HCT116 (cell line): ENCODE data around the gene SNX1. TPM values are rescaled to one million over a fixed set of nuclear protein-coding genes. Genes with fewer than 3 reads are reported as not detected.

Experiments
- ATAC-seq: fragments of 200-7000 bp; cut with Tn5 transposase; 2 replicates; pipeline ENCODE4 v1.9.1; 2020; ENCODE audit warnings: mild to moderate bottlenecking, moderate library complexity
- BruUV-seq: library from RNA; stranded (reverse); fragments of 400-500 nt; replicated peaks from 2 replicates; lab custom pipeline; 2021; lab: Mats Ljungman, UMichigan
- CTCF ChIA-PET: fragments of 300-600 bp; sonication (Branson Sonifier 250); formaldehyde crosslinking; loops from one replicate; lab custom pipeline; 2021; ENCODE audit warnings: antibody characterized with exemption; lab: Charles Lee
- POLR2A ChIA-PET: fragments of 300-600, 350-600 bp; sonication (Branson Sonifier 250); formaldehyde crosslinking; loops from one replicate; lab custom pipeline; 2021; ENCODE audit warnings: antibody characterized with exemption; lab: Charles Lee
- RAD21 ChIA-PET, 2 experiments: fragments of 300-600 bp; sonication (Branson Sonifier 250); formaldehyde crosslinking; loops; one replicate each; lab custom pipeline; 2023; ENCODE audit warnings: low total read pairs in 2 of 2; ENCODE audit not compliant: uncharacterized antibody in 2 of 2, unreplicated experiment in 2 of 2, low non-redundant PET in 1 of 2; lab: Charles Lee
- DNase-seq: peaks from one replicate; pipeline ENCODE4 v3.0.0-alpha.2; 2010; ENCODE audit warnings: low read depth, low spot score
- H2AFZ ChIP-seq: fragments of 200-600 bp; shearing (Covaris generic), sonication (generic); 2 replicates; pipeline ENCODE4 v1.6.1; 2017; ENCODE audit warnings: low read depth, mixed run types, mixed read lengths, antibody characterized with exemption, low read length; ENCODE audit not compliant: poor library complexity, severe bottlenecking
- H3K27ac ChIP-seq: 2 replicates; pipeline ENCODE4 v1.5.1; 2012; ENCODE audit warnings: low read depth, low read length
- H3K27me3 ChIP-seq: fragments of 200-600 bp; sonication (generic); 2 replicates; pipeline ENCODE4 v1.6.1; 2016; ENCODE audit warnings: mixed run types, low read length, mixed read lengths; ENCODE audit not compliant: insufficient read depth
- H3K36me3 ChIP-seq, 2 experiments: fragments of 200-500 bp in 1 of 2; fragments of 200-600 bp in 1 of 2; sonication (Bioruptor generic) in 1 of 2; sonication (generic) in 1 of 2; 2 replicates each; pipeline versions ENCODE4 v1.5.1 to v1.6.1; 2014 to 2016; ENCODE audit warnings: low read length in 2 of 2, inconsistent platforms in 1 of 2, mixed read lengths in 1 of 2, mixed run types in 1 of 2; ENCODE audit not compliant: insufficient read depth in 2 of 2, control insufficient read depth in 1 of 2
- H3K4me1 ChIP-seq, 2 experiments: fragments of 200-600 bp in 1 of 2; sonication (generic) in 1 of 2; 2 replicates each; pipeline versions ENCODE4 v1.5.1 to v1.6.1; 2012 to 2017; ENCODE audit warnings: low read length in 2 of 2, inconsistent platforms in 1 of 2, mild to moderate bottlenecking in 1 of 2, mixed read lengths in 1 of 2, mixed run types in 1 of 2, moderate library complexity in 1 of 2; ENCODE audit not compliant: insufficient read depth in 2 of 2, control insufficient read depth in 1 of 2
- H3K4me2 ChIP-seq: fragments of 200-600 bp; sonication (generic); 2 replicates; pipeline ENCODE4 v1.6.1; 2017; ENCODE audit warnings: mixed run types, low read length, mixed read lengths
- H3K4me3 ChIP-seq, 2 experiments: fragments of 200-600 bp in 1 of 2; sonication (generic) in 1 of 2; replicated peaks in 1 of 2; 2 replicates each; pipeline ENCODE4 v1.5.1; 2011 to 2016; ENCODE audit warnings: low read length in 2 of 2, control low read depth in 1 of 2, low read depth in 1 of 2, mild to moderate bottlenecking in 1 of 2, mixed read lengths in 1 of 2, mixed run types in 1 of 2
- H3K79me2 ChIP-seq: fragments of 200-600 bp; sonication (generic); 2 replicates; pipeline ENCODE4 v1.6.1; 2017; ENCODE audit warnings: mild to moderate bottlenecking, mixed run types, low read length, moderate library complexity, mixed read lengths; ENCODE audit not compliant: insufficient read depth
- H3K9ac ChIP-seq: fragments of 200-600 bp; sonication (generic); 2 replicates; pipeline ENCODE4 v1.6.1; 2016; ENCODE audit warnings: low read length, mixed read lengths
- H3K9me2 ChIP-seq: fragments of 200-600 bp; sonication (generic), shearing (Covaris generic); 2 replicates; pipeline ENCODE4 v1.6.1; 2017; ENCODE audit warnings: mixed run types, mild to moderate bottlenecking, moderate library complexity; ENCODE audit not compliant: insufficient read depth
- H3K9me3 ChIP-seq, 2 experiments: fragments of 200-500 bp in 1 of 2; fragments of 200-600 bp in 1 of 2; sonication (Bioruptor generic) in 1 of 2; sonication (generic) in 1 of 2; 2 replicates each; pipeline ENCODE4 v1.6.1; 2014 to 2017; ENCODE audit warnings: low read length in 2 of 2, mixed read lengths in 2 of 2, inconsistent platforms in 1 of 2, low read depth in 1 of 2, mild to moderate bottlenecking in 1 of 2, mixed run types in 1 of 2, moderate library complexity in 1 of 2; ENCODE audit not compliant: control insufficient read depth in 1 of 2, insufficient read depth in 1 of 2
- H4K20me1 ChIP-seq: fragments of 200-600 bp; sonication (generic), shearing (Covaris generic); 2 replicates; pipeline ENCODE4 v1.6.1; 2017; ENCODE audit warnings: mixed run types, mild to moderate bottlenecking, moderate library complexity; ENCODE audit not compliant: insufficient read depth
- CBX3 ChIP-seq: IDR thresholded peaks from 2 replicates; pipeline ENCODE4 v1.6.1; 2012; ENCODE audit warnings: low read depth
- CEBPB ChIP-seq: IDR thresholded peaks from 2 replicates; pipeline ENCODE4 v1.6.1; 2012; ENCODE audit warnings: low read depth
- EGR1 ChIP-seq: IDR thresholded peaks from 2 replicates; pipeline ENCODE4 v1.6.1; 2012; ENCODE audit warnings: low read depth
- ELF1 ChIP-seq: IDR thresholded peaks from 2 replicates; pipeline ENCODE4 v1.6.1; 2012; ENCODE audit warnings: low read depth, borderline replicate concordance
- EZH2 ChIP-seq: fragments of 200-600 bp; sonication (generic); IDR thresholded peaks from 2 replicates; pipeline ENCODE4 v1.6.1; 2017; ENCODE audit warnings: antibody characterized with exemption, mixed run types
- FOSL1 ChIP-seq: IDR thresholded peaks from 2 replicates; pipeline ENCODE4 v1.6.1; 2012; ENCODE audit warnings: low read depth
- JUND ChIP-seq: IDR thresholded peaks from 2 replicates; pipeline ENCODE4 v1.6.1; 2012
- MAX ChIP-seq: IDR thresholded peaks from 2 replicates; pipeline ENCODE4 v1.6.1; 2012
- POLR2AphosphoS5 ChIP-seq: IDR thresholded peaks from 2 replicates; pipeline ENCODE4 v1.6.1; 2011; ENCODE audit warnings: mild to moderate bottlenecking, low read depth, low read length, moderate library complexity
- RAD21 ChIP-seq: IDR thresholded peaks from 2 replicates; pipeline ENCODE4 v1.6.1; 2012; ENCODE audit warnings: low read depth, mild to moderate bottlenecking
- SIN3A ChIP-seq: IDR thresholded peaks from 2 replicates; pipeline ENCODE4 v1.6.1; 2012; ENCODE audit warnings: low read depth
- SRF ChIP-seq: IDR thresholded peaks from 2 replicates; pipeline ENCODE4 v1.6.1; 2012; ENCODE audit warnings: low read depth
- TCF7L2 ChIP-seq: IDR thresholded peaks from 2 replicates; pipeline ENCODE4 v1.7.0; 2011; ENCODE audit warnings: borderline replicate concordance, inconsistent platforms; ENCODE audit not compliant: insufficient read depth, insufficient read length; ENCODE audit errors: extremely low read depth
- YY1 ChIP-seq: IDR thresholded peaks from 2 replicates; pipeline ENCODE4 v1.6.1; 2011; ENCODE audit warnings: low read length, low read depth, moderate library complexity, mild to moderate bottlenecking; ENCODE audit not compliant: insufficient replicate concordance; ENCODE audit errors: extremely low read depth
- ZFX ChIP-seq: fragments of 450-650 bp; IDR thresholded peaks from 2 replicates; pipeline ENCODE4 v1.6.1; 2017
- intact Hi-C: fragments of 100-400 bp; cut with micrococcal nuclease; formaldehyde crosslinking; loops from 2 replicates; pipeline ENCODE4 v1.10.0; 2022
- total RNA-seq: library from RNA; stranded (reverse); gene quantifications from one replicate; pipeline ENCODE4 v1.2.1, GENCODE V29; 2021; ENCODE audit not compliant: unreplicated experiment
- TF ChIP-seq, protein P1 (sequence below), 3 experiments: fragments of 200-600 bp in 1 of 3; sonication (generic) in 1 of 3; IDR thresholded peaks in 2 of 3; conservative IDR thresholded peaks in 1 of 3; 2 replicates each; pipeline ENCODE4 v1.5.1; 2012 to 2017; ENCODE audit warnings: low read depth in 2 of 3, low read length in 2 of 3, antibody characterized with exemption in 1 of 3, borderline replicate concordance in 1 of 3, control low read depth in 1 of 3, mild to moderate bottlenecking in 1 of 3, mixed read lengths in 1 of 3, mixed run types in 1 of 3, moderate library complexity in 1 of 3; ENCODE audit not compliant: insufficient read depth in 1 of 3
- TF ChIP-seq, protein P2 (sequence below): IDR thresholded peaks from 2 replicates; pipeline ENCODE4 v1.6.1; 2012
- TF ChIP-seq, protein P3 (sequence below): IDR thresholded peaks from 2 replicates; pipeline ENCODE4 v1.6.1; 2012; ENCODE audit warnings: low read depth

Gene SNX1
- total RNA-seq, 1 experiment from 2014 or later = 91.9 TPM

- no TSS peak for BruUV-seq
- POLR2A ChIA-PET = no interaction called here
Measured at GRCh38 chr15:64158363-64159134, 62.8 kb downstream of the SNX1 start.

More at GRCh38 chr15:64158363-64159134, 62.8 kb downstream of the SNX1 start:
- intact Hi-C loops = no loop called here
- peaks cover 46 to 49% of the 10 kb centered on the region in 2 experiments for H3K36me3 ChIP-seq
- no peak overlapping the region for H3K27ac ChIP-seq
- no peak overlapping the region for H3K4me3 ChIP-seq
- no peaks in the 10 kb centered on the region for H3K27me3 ChIP-seq
- H3K9ac ChIP-seq = no peak overlapping the region
- peaks cover 3 to 16% of the 10 kb centered on the region in 2 experiments; a peak in 3 of 4 replicates for H3K4me1 ChIP-seq
- H3K9me2 ChIP-seq = no peaks in the 10 kb centered on the region
- H2AFZ ChIP-seq = no peak overlapping the region
- DNase-seq (no peak), ATAC-seq (no peak)
- H3K79me2 ChIP-seq = peaks cover 47% of the 10 kb centered on the region
- H4K20me1 ChIP-seq = no peaks in the 10 kb centered on the region; the same call in 1 of the 2 replicates
- RAD21 ChIA-PET = no interaction called here
- CTCF ChIA-PET = no interaction called here
- TF ChIP-seq EZH2 (no peak), FOSL1 (no peak), CEBPB (no peak), SIN3A (no peak), ZFX (no peak), RAD21 (no peak), TCF7L2 (no peak), SRF (no peak), MAX (no peak), EGR1 (no peak), JUND (no peak), ELF1 (no peak), CBX3 (no peak), YY1 (no peak), POLR2AphosphoS5 (no peak; the same call in 1 of the 2 replicates)
- TF ChIP-seq, protein P1, sequence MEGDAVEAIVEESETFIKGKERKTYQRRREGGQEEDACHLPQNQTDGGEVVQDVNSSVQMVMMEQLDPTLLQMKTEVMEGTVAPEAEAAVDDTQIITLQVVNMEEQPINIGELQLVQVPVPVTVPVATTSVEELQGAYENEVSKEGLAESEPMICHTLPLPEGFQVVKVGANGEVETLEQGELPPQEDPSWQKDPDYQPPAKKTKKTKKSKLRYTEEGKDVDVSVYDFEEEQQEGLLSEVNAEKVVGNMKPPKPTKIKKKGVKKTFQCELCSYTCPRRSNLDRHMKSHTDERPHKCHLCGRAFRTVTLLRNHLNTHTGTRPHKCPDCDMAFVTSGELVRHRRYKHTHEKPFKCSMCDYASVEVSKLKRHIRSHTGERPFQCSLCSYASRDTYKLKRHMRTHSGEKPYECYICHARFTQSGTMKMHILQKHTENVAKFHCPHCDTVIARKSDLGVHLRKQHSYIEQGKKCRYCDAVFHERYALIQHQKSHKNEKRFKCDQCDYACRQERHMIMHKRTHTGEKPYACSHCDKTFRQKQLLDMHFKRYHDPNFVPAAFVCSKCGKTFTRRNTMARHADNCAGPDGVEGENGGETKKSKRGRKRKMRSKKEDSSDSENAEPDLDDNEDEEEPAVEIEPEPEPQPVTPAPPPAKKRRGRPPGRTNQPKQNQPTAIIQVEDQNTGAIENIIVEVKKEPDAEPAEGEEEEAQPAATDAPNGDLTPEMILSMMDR (IDR thresholded peaks at IDR 0.05 in 2 of 3, conservative IDR thresholded peaks at IDR 0.05 in 1 of 3; ENCODE audit: borderline replicate concordance in 1 of 3, insufficient read depth in 1 of 3, low read depth in 2 of 3, low read length in 2 of 3) = no peak
- TF ChIP-seq, protein P2, sequence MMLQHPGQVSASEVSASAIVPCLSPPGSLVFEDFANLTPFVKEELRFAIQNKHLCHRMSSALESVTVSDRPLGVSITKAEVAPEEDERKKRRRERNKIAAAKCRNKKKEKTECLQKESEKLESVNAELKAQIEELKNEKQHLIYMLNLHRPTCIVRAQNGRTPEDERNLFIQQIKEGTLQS = no peak
- TF ChIP-seq, protein P3, sequence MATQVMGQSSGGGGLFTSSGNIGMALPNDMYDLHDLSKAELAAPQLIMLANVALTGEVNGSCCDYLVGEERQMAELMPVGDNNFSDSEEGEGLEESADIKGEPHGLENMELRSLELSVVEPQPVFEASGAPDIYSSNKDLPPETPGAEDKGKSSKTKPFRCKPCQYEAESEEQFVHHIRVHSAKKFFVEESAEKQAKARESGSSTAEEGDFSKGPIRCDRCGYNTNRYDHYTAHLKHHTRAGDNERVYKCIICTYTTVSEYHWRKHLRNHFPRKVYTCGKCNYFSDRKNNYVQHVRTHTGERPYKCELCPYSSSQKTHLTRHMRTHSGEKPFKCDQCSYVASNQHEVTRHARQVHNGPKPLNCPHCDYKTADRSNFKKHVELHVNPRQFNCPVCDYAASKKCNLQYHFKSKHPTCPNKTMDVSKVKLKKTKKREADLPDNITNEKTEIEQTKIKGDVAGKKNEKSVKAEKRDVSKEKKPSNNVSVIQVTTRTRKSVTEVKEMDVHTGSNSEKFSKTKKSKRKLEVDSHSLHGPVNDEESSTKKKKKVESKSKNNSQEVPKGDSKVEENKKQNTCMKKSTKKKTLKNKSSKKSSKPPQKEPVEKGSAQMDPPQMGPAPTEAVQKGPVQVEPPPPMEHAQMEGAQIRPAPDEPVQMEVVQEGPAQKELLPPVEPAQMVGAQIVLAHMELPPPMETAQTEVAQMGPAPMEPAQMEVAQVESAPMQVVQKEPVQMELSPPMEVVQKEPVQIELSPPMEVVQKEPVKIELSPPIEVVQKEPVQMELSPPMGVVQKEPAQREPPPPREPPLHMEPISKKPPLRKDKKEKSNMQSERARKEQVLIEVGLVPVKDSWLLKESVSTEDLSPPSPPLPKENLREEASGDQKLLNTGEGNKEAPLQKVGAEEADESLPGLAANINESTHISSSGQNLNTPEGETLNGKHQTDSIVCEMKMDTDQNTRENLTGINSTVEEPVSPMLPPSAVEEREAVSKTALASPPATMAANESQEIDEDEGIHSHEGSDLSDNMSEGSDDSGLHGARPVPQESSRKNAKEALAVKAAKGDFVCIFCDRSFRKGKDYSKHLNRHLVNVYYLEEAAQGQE = no peak
- TF ChIP-seq, all 23 proteins: peak for 0
- Histone ChIP-seq H3K9me3 (no peaks in the 10 kb centered on the region), H3K4me2 (no peak overlapping the region)
